CD14-positive monocyte (primary cell): ENCODE data around the gene KCNG2. TPM values are rescaled to one million over a fixed set of nuclear protein-coding genes. Genes with fewer than 3 reads are reported as not detected.

ENCODE experiments used
- DNase-seq, 3 donors: peaks; one replicate each; pipeline ENCODE4 v3.0.0-alpha.2; 2011 to 2022
- H2AFZ ChIP-seq: 2 replicates; pipeline ENCODE4 v1.6.0; 2012; ENCODE audit warnings: mild to moderate bottlenecking, low read depth, low read length, inconsistent platforms; ENCODE audit not compliant: insufficient read depth, poor library complexity, severe bottlenecking
- H3K27ac ChIP-seq, 2 donors: 1 replicate in 1 of 2; 2 replicates in 1 of 2; pipeline ENCODE4 v1.5.1; 2012 to 2013; ENCODE audit warnings: low read length in 2 of 2, control low read depth in 1 of 2, inconsistent platforms in 1 of 2, low read depth in 1 of 2, mild to moderate bottlenecking in 1 of 2
- H3K27me3 ChIP-seq, 2 donors: one replicate each; pipeline versions ENCODE4 v1.6.0 to v1.6.1; 2011 to 2013; ENCODE audit warnings: low read length in 2 of 2; ENCODE audit not compliant: control insufficient read depth in 2 of 2, insufficient read depth in 2 of 2
- H3K36me3 ChIP-seq, 2 donors: replicated peaks in 1 of 2; 1 replicate in 1 of 2; 2 replicates in 1 of 2; pipeline versions ENCODE4 v1.5.1 to v1.6.1; 2012 to 2013; ENCODE audit warnings: low read length in 2 of 2, control low read depth in 1 of 2, inconsistent platforms in 1 of 2, mild to moderate bottlenecking in 1 of 2; ENCODE audit not compliant: insufficient read depth in 2 of 2, control insufficient read depth in 1 of 2
- H3K4me1 ChIP-seq, 2 donors: 1 replicate in 1 of 2; 2 replicates in 1 of 2; pipeline versions ENCODE4 v1.5.1 to v1.6.1; 2012 to 2013; ENCODE audit warnings: low read length in 2 of 2, control low read depth in 1 of 2, inconsistent platforms in 1 of 2, mild to moderate bottlenecking in 1 of 2, moderate library complexity in 1 of 2; ENCODE audit not compliant: insufficient read depth in 2 of 2, control insufficient read depth in 1 of 2
- H3K4me2 ChIP-seq: replicated peaks from 2 replicates; pipeline ENCODE3; 2012; ENCODE audit warnings: low read length, moderate library complexity, mild to moderate bottlenecking; ENCODE audit not compliant: poor library complexity, severe bottlenecking; ENCODE audit errors: extremely low read depth
- H3K4me3 ChIP-seq, 3 experiments: fragments of 200-600 bp in 1 of 3; sonication (generic) in 1 of 3; replicated peaks in 1 of 3; 1 replicate in 2 of 3; 2 replicates in 1 of 3; pipeline ENCODE4 v1.5.1; 2011 to 2013; ENCODE audit warnings: low read length in 3 of 3, mild to moderate bottlenecking in 3 of 3, control low read depth in 2 of 3, low read depth in 2 of 3, inconsistent platforms in 1 of 3, moderate library complexity in 1 of 3
- H3K79me2 ChIP-seq: 2 replicates; pipeline ENCODE4 v1.6.0; 2012; ENCODE audit warnings: mild to moderate bottlenecking, control low read depth, inconsistent platforms, low read length, moderate library complexity; ENCODE audit not compliant: insufficient read depth
- H3K9ac ChIP-seq: 2 replicates; pipeline ENCODE4 v1.6.0; 2017; ENCODE audit warnings: low read length, mild to moderate bottlenecking; ENCODE audit not compliant: insufficient read depth, poor library complexity, severe bottlenecking
- H3K9me3 ChIP-seq, 2 donors: replicated peaks in 1 of 2; 1 replicate in 1 of 2; 2 replicates in 1 of 2; pipeline versions ENCODE4 v1.5.1 to v1.6.1; 2012 to 2013; ENCODE audit warnings: low read length in 2 of 2, control low read depth in 1 of 2; ENCODE audit not compliant: control insufficient read depth in 1 of 2, insufficient read depth in 1 of 2
- H4K20me1 ChIP-seq: 2 replicates; pipeline ENCODE4 v1.6.0; 2012; ENCODE audit warnings: mild to moderate bottlenecking, low read length, control low read depth, moderate library complexity; ENCODE audit not compliant: insufficient read depth
- H3K27ac Mint-ChIP-seq, 7 donors: one replicate each; pipeline ENCODE4 v1.8.0; 2020; ENCODE audit warnings: mild to moderate bottlenecking in 7 of 7, mixed read lengths in 7 of 7, moderate library complexity in 6 of 7, inconsistent platforms in 2 of 7
- H3K27me3 Mint-ChIP-seq, 3 donors: one replicate each; pipeline ENCODE4 v1.8.0; 2021 to 2022; ENCODE audit warnings: low read depth in 3 of 3, mild to moderate bottlenecking in 3 of 3, mixed read lengths in 3 of 3, moderate library complexity in 3 of 3, inconsistent platforms in 1 of 3
- H3K36me3 Mint-ChIP-seq, 2 donors: one replicate each; pipeline ENCODE4 v1.8.0; 2020; ENCODE audit warnings: mixed read lengths in 2 of 2, inconsistent platforms in 1 of 2, mild to moderate bottlenecking in 1 of 2
- H3K4me1 Mint-ChIP-seq: one replicate; pipeline ENCODE4 v1.8.0; 2020; ENCODE audit warnings: mild to moderate bottlenecking, mixed read lengths
- H3K4me3 Mint-ChIP-seq, 2 donors: one replicate each; pipeline ENCODE4 v1.8.0; 2020; ENCODE audit warnings: mild to moderate bottlenecking in 2 of 2, mixed read lengths in 2 of 2, moderate library complexity in 1 of 2
- H3K9me3 Mint-ChIP-seq, 7 donors: one replicate each; pipeline ENCODE4 v1.8.0; 2020 to 2022; ENCODE audit warnings: mixed read lengths in 7 of 7, mild to moderate bottlenecking in 6 of 7, moderate library complexity in 6 of 7, inconsistent platforms in 2 of 7
- WGBS: methylation state at CpG from one replicate; pipeline ENCODE4 v1.1.5; 2013; ENCODE audit warnings: missing lambda C conversion rate; ENCODE audit not compliant: insufficient coverage; 5-methylcytosine and 5-hydroxymethylcytosine counted together
- intact Hi-C, 2 donors: fragments of 100-400 bp; cut with micrococcal nuclease; formaldehyde crosslinking; loops; one replicate each; pipeline versions ENCODE4 v1.15.0 to v1.15.1; 2023
- polyA plus RNA-seq, 3 donors: library from polyadenylated mRNA; depleted of rRNA in 1 of 3; unstranded in 2 of 3; stranded (reverse) in 1 of 3; fragments of 300-500 nt in 2 of 3; fragments of >200 nt in 1 of 3; fragmentation: Illumina TruSeq in 2 of 3; gene quantifications; 1 replicate in 2 of 3; 2 replicates in 1 of 3; pipeline ENCODE4 v1.2.3, GENCODE V29; 2012 to 2021
- TF ChIP-seq, protein P1 (sequence below): fragments of 200-600 bp; IDR thresholded peaks from one replicate; pipeline ENCODE4 v1.8.0; 2022; ENCODE audit warnings: antibody characterized with exemption, mild to moderate bottlenecking

Gene KCNG2
- polyA plus RNA-seq, 3 donors: 0.04 TPM; not detected in 2

DNA sequence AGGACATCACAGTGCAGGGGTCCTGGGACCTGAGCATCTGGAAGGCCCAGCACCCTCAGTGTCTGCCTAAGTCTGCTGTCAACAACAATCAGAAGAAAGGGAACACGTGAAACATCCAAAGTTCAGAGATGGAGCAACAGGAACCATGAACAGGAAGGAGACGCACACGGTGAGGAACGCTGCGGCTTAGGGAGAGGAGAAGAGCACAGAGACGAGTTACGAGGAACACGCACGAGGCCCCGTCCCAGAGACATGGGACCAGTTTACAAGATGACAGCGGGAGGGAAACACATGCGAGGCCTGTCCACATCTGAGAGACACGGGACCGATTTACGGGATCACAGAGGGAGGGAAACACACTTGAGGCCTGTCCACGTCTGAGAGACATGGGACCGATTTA, 2.9 kb upstream of the KCNG2 start:
- no peaks in the 10 kb centered on the region for H3K36me3 ChIP-seq
- peak; percentile 43 to 49 (median 43) for DNase-seq
- Mint-ChIP-seq H3K36me3 (peaks cover 10 to 18% of the 10 kb centered on the region in 2 donors), H3K27ac (peak overlapping the region in 5 of 7 donors; percentile 31 to 43 (median 39)), H3K27me3 (peaks cover 32 to 50% (median 49%) of the 10 kb centered on the region in 3 donors), H3K4me3 (peak overlapping the region; percentile 29 to 80), H3K9me3 (peaks cover 3 to 21% (median 9%) of the 10 kb centered on the region in 7 donors), H3K4me1 (peaks cover 80% of the 10 kb centered on the region)
- H3K27ac ChIP-seq: no peak overlapping the region
- no peaks in the 10 kb centered on the region for H4K20me1 ChIP-seq
- H3K27me3 ChIP-seq: peaks cover 22 to 42% of the 10 kb centered on the region in 2 donors
- H3K4me1 ChIP-seq: peaks cover 80 to 93% of the 10 kb centered on the region in 2 donors
- no peak overlapping the region for H3K4me2 ChIP-seq
- H3K4me3 ChIP-seq: no peak overlapping the region
- TF ChIP-seq, protein P1, sequence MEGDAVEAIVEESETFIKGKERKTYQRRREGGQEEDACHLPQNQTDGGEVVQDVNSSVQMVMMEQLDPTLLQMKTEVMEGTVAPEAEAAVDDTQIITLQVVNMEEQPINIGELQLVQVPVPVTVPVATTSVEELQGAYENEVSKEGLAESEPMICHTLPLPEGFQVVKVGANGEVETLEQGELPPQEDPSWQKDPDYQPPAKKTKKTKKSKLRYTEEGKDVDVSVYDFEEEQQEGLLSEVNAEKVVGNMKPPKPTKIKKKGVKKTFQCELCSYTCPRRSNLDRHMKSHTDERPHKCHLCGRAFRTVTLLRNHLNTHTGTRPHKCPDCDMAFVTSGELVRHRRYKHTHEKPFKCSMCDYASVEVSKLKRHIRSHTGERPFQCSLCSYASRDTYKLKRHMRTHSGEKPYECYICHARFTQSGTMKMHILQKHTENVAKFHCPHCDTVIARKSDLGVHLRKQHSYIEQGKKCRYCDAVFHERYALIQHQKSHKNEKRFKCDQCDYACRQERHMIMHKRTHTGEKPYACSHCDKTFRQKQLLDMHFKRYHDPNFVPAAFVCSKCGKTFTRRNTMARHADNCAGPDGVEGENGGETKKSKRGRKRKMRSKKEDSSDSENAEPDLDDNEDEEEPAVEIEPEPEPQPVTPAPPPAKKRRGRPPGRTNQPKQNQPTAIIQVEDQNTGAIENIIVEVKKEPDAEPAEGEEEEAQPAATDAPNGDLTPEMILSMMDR: no peak
- no peak overlapping the region for H3K9ac ChIP-seq
- intact Hi-C loops: loop anchor here (5.0 to 10.0 kb wide), 4 partner anchors 37 to 190 kb away; partner anchors contain the start of genes SLC66A2 (in 1 of the 2) and TXNL4A (in 1 of the 2)
- peaks cover 0 to 9% of the 10 kb centered on the region in 2 donors for H3K9me3 ChIP-seq
- WGBS: 14% methylated on average over 13 of the region's 17 CpGs
- H2AFZ ChIP-seq: no peak overlapping the region
- no peaks in the 10 kb centered on the region for H3K79me2 ChIP-seq

DNA sequence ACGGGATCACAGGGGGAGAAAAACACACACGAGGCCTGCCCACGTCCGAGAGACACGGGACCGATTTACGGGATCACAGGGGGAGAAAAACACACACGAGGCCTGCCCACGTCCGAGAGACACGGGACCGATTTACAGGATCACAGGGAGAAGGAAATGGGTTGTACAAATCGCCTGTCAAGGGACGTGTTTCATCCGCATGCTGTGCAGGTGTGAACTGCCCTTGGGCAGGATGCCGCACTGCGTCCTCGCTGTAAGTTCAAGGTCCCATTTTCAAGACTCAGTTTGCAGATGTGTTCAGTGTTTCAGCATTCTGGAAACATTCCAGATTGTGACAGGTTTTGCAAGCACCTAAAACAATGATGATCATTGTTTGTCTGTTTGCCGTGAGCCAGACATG, 2.3 kb upstream of the KCNG2 start:
- H3K36me3 ChIP-seq: no peaks in the 10 kb centered on the region
- no peak overlapping the region for H3K9ac ChIP-seq
- peaks cover 75 to 89% of the 10 kb centered on the region in 2 donors for H3K4me1 ChIP-seq
- H3K27ac ChIP-seq: no peak overlapping the region
- no peaks in the 10 kb centered on the region for H4K20me1 ChIP-seq
- Mint-ChIP-seq H3K9me3 (peaks cover 3 to 20% (median 9%) of the 10 kb centered on the region in 7 donors), H3K4me1 (peaks cover 77% of the 10 kb centered on the region), H3K27me3 (peaks cover 38 to 50% (median 47%) of the 10 kb centered on the region in 3 donors), H3K27ac (peak overlapping the region in 1 of 7 donors; percentile 55), H3K36me3 (peaks cover 10 to 18% of the 10 kb centered on the region in 2 donors), H3K4me3 (peak overlapping the region in 1 of 2 donors; percentile 80)
- no peaks in the 10 kb centered on the region for H3K79me2 ChIP-seq
- peaks cover 0 to 9% of the 10 kb centered on the region in 2 donors for H3K9me3 ChIP-seq
- peaks cover 22 to 42% of the 10 kb centered on the region in 2 donors for H3K27me3 ChIP-seq
- TF ChIP-seq, protein P1: no peak
- no peak overlapping the region for H3K4me3 ChIP-seq
- WGBS: 92% methylated on average over 19 of the region's 19 CpGs
- no peak for DNase-seq
- no peak overlapping the region for H3K4me2 ChIP-seq
- no peak overlapping the region for H2AFZ ChIP-seq
- intact Hi-C loops: loop anchor here (5.0 to 10.0 kb wide), 4 partner anchors 37 to 189 kb away; partner anchors contain the start of genes SLC66A2 (in 1 of the 2) and TXNL4A (in 1 of the 2)
